Progenitor cell of endocrine pancreas (in vitro differentiated cells): Measurements from ENCODE around the gene VWA8. TPM values are rescaled to one million over a fixed set of nuclear protein-coding genes. Genes with fewer than 3 reads are reported as not detected.
"Not testable (repeated sequence)": the region's sequence is repeated elsewhere in the genome, so short reads cannot be mapped to it uniquely, and the experiment has no call there.

Experiments used
- DNase-seq: peaks from one replicate; pipeline ENCODE4 v3.0.0; 2021; ENCODE audit warnings: low spot score; ENCODE audit not compliant: unreplicated experiment
- H3K27ac Mint-ChIP-seq: 2 replicates; pipeline ENCODE4 v1.8.0; 2021; ENCODE audit warnings: mild to moderate bottlenecking, moderate library complexity, mixed read lengths
- H3K27me3 Mint-ChIP-seq: 2 replicates; pipeline ENCODE4 v1.8.0; 2021; ENCODE audit warnings: mixed read lengths
- H3K36me3 Mint-ChIP-seq: 2 replicates; pipeline ENCODE4 v1.8.0; 2022; ENCODE audit warnings: mixed read lengths; ENCODE audit not compliant: insufficient read depth
- H3K4me1 Mint-ChIP-seq: 2 replicates; pipeline ENCODE4 v1.8.0; 2021; ENCODE audit warnings: low read depth, mixed read lengths
- H3K4me3 Mint-ChIP-seq: 2 replicates; pipeline ENCODE4 v1.8.0; 2021; ENCODE audit warnings: low read depth, mild to moderate bottlenecking, moderate library complexity, mixed read lengths
- H3K9me3 Mint-ChIP-seq: 2 replicates; pipeline ENCODE4 v1.8.0; 2021; ENCODE audit warnings: low read depth, mixed read lengths
- total RNA-seq: library from RNA; stranded (reverse); gene quantifications from 2 replicates; pipeline ENCODE4 v1.2.1, GENCODE V29; 2021
- TF ChIP-seq, protein P1 (sequence below): fragments of 200-600 bp; sonication (generic); IDR thresholded peaks from one replicate; pipeline ENCODE4 v1.5.0; 2021; ENCODE audit warnings: antibody characterized with exemption, mild to moderate bottlenecking; ENCODE audit not compliant: unreplicated experiment

The VWA8 gene
- total RNA-seq, 1 donor from 2014 or later: 24.1 TPM

DNA sequence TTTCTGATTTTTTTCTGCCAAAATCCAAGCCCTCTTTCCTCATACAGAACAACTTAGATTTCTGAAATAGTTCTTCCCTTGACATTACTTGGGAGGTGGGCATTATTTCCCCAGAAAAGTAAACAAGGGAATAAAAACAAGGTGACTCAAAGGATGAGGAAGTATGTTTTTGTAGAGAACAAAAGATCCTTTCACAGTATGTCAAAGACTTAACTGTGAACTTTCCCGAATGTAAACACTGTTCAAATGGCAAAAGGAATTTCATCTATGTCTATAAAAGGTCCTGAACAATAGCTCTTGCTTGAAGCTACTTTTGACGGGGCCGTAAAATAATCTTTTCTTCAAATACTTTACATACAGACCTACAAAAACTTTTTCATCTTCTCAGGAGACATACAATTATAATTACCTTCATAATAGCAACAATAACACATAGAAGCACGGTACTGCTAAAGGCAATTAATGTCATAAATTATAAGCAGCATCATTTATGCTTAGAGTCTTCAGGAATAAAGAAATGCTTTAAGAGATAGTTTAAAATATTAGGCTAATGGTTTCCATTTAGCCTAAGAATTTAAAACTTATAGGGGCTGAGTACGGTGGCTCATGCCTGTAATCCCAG, 312.5 kb downstream of the VWA8 start:
- Mint-ChIP-seq H3K27me3 (no peaks in the 10 kb centered on the region), H3K36me3 (no peaks in the 10 kb centered on the region), H3K27ac (peak overlapping the region; percentile 94), H3K4me1 (peaks cover 34% of the 10 kb centered on the region), H3K4me3 (no peak overlapping the region), H3K9me3 (no peaks in the 10 kb centered on the region)
- TF ChIP-seq, protein P1, sequence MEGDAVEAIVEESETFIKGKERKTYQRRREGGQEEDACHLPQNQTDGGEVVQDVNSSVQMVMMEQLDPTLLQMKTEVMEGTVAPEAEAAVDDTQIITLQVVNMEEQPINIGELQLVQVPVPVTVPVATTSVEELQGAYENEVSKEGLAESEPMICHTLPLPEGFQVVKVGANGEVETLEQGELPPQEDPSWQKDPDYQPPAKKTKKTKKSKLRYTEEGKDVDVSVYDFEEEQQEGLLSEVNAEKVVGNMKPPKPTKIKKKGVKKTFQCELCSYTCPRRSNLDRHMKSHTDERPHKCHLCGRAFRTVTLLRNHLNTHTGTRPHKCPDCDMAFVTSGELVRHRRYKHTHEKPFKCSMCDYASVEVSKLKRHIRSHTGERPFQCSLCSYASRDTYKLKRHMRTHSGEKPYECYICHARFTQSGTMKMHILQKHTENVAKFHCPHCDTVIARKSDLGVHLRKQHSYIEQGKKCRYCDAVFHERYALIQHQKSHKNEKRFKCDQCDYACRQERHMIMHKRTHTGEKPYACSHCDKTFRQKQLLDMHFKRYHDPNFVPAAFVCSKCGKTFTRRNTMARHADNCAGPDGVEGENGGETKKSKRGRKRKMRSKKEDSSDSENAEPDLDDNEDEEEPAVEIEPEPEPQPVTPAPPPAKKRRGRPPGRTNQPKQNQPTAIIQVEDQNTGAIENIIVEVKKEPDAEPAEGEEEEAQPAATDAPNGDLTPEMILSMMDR: no peak
- no peak for DNase-seq

DNA sequence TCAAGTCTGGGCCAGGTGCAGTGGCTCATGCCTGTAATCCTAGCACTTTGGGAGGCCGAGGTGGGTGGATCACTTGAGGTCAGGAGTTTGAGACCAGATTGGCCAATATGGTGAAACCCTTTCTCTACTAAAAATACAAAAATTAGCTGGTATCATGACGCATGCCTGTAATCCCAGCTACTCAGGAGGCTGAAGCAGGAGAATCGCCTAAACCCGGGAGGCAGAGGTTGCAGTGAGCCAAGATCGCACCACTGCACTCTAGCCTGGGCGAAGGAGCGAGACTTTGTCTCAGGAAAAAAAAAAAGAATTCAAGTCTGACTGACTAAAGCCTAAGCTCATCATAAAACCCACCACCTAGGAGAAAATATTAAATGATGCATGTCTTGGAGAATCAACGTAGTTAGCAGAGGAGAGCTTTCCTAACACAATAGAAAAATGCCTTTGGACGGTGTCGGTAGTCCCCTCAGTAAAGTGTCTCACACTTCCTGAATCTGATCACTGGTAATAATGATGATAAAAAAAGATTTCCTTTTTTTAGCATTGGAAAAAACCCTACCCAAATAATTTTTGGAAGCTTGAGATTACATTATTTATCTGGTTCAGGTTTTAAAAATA, 313.1 kb downstream of the VWA8 start:
- H3K27me3 Mint-ChIP-seq, H3K4me3 Mint-ChIP-seq, H3K36me3 Mint-ChIP-seq, H3K9me3 Mint-ChIP-seq, DNase-seq: not testable (repeated sequence)
- Mint-ChIP-seq H3K27ac (peak overlapping the region; percentile 94), H3K4me1 (peaks cover 34% of the 10 kb centered on the region)

DNA sequence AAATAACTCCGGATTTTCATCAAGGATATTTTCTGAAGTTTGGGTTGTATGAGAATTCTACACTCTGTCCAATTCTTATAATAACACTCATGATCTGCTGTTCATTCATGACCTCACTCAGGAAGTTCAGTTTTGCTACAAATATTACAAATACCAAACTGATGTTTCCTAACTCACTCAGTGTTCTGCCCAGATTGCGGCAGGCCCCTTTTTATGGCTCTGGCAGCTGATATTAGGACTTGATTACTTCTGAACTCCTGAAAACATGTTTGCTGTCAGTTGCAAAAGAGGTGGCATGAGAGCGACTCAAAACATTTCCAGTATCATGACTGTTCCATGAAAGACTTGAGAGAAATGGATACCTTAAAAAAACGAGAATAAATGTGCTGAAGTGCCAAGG, 315.6 kb downstream of the VWA8 start:
- no peak for DNase-seq
- no peaks in the 10 kb centered on the region for H3K36me3 Mint-ChIP-seq
- H3K27ac Mint-ChIP-seq: peak overlapping the region; percentile 34
- H3K4me1 Mint-ChIP-seq: peaks cover 25% of the 10 kb centered on the region
- no peaks in the 10 kb centered on the region for H3K9me3 Mint-ChIP-seq
- TF ChIP-seq, protein P1: no peak
- no peak overlapping the region for H3K4me3 Mint-ChIP-seq
- no peaks in the 10 kb centered on the region for H3K27me3 Mint-ChIP-seq

DNA sequence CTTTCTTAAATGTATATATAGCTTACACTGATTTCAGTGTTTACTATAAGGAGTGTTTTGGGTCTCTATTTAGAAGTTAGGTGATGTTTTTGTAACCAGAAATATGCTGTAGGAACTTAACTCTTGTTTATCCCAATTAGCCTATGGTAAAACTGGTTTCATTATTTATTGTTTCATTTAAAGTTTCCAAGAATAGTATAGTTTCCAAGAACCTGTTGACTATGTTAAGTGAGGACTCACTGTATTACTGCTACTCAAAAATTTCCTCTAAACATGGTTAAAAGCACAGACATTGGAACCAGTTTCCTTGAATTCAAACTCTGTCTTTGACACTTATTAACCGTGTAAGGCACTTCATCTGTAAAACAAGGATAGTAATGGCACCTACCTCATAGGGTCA, 316.2 kb downstream of the VWA8 start:
- no peak for DNase-seq
- H3K27ac Mint-ChIP-seq: no peak overlapping the region
- TF ChIP-seq, protein P1: no peak
- H3K27me3 Mint-ChIP-seq: no peaks in the 10 kb centered on the region
- H3K9me3 Mint-ChIP-seq: no peaks in the 10 kb centered on the region
- H3K36me3 Mint-ChIP-seq: no peaks in the 10 kb centered on the region
- no peak overlapping the region for H3K4me3 Mint-ChIP-seq
- H3K4me1 Mint-ChIP-seq: peaks cover 28% of the 10 kb centered on the region

DNA sequence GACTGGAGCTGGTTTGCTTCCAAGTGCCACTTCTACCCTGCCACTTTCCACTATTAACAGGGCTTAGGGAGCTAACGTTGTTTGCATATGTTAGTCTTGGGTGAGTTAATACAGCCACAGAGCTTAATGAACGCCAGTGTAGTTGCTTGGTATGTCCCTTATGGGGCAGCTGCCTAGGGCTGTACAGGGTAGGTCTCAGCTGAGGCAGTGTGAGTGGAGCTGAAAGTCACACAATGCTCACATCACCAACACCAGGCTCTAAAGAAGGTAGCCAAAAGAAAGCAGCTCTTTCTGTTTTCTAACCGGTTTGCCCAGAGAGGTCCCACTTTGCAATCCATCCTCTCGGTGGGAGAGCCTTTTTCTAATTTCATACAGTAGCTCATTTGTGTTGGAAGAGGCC, 317.4 kb downstream of the VWA8 start:
- DNase-seq: no peak
- Mint-ChIP-seq H3K4me3 (no peak overlapping the region), H3K27ac (no peak overlapping the region), H3K27me3 (no peaks in the 10 kb centered on the region), H3K9me3 (no peaks in the 10 kb centered on the region), H3K36me3 (no peaks in the 10 kb centered on the region), H3K4me1 (peaks cover 29% of the 10 kb centered on the region)
- TF ChIP-seq, protein P1: no peak

DNA sequence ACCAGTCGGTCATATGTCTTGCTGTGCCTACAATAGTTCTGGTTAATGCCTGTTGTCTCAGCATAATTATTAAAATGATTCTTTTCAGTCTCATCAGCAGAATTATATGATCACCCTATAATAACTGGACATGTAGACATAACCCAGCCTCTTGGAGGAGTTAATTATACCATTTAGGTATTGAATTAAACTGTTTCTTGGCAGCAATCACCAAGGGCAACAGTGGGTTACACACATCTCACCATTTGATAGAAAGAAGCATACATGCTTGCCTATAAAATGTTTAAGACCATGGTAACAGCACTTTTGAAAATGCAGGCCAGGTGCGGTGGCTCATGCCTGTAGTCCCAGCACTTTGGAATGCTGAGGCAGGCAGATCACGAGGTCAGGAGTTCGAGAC, 318.9 kb downstream of the VWA8 start:
- TF ChIP-seq, protein P1: no peak
- Mint-ChIP-seq H3K4me1 (peaks cover 17% of the 10 kb centered on the region), H3K9me3 (no peaks in the 10 kb centered on the region), H3K36me3 (peaks cover 3% of the 10 kb centered on the region), H3K4me3 (no peak overlapping the region), H3K27me3 (no peaks in the 10 kb centered on the region), H3K27ac (no peak overlapping the region)
- no peak for DNase-seq
